Endothelial cell (in vitro differentiated cells): ENCODE results near the gene RACK1. TPM values are rescaled to one million over a fixed set of nuclear protein-coding genes. Genes with fewer than 3 reads are reported as not detected.

ENCODE experiments used
- DNase-seq: peaks from one replicate; pipeline ENCODE4 v3.0.0; 2021; ENCODE audit warnings: low spot score
- H3K27ac Mint-ChIP-seq: one replicate; pipeline ENCODE4 v1.8.0; 2021; ENCODE audit warnings: mixed read lengths, inconsistent platforms; ENCODE audit not compliant: unreplicated experiment
- H3K27me3 Mint-ChIP-seq: one replicate; pipeline ENCODE4 v1.8.0; 2021; ENCODE audit warnings: mild to moderate bottlenecking, moderate library complexity, mixed read lengths, inconsistent platforms; ENCODE audit not compliant: unreplicated experiment
- H3K36me3 Mint-ChIP-seq: one replicate; pipeline ENCODE4 v1.8.0; 2021; ENCODE audit warnings: mild to moderate bottlenecking, low read depth, mixed read lengths, inconsistent platforms; ENCODE audit not compliant: unreplicated experiment
- H3K4me1 Mint-ChIP-seq: one replicate; pipeline ENCODE4 v1.8.0; 2021; ENCODE audit warnings: mild to moderate bottlenecking, mixed read lengths, inconsistent platforms; ENCODE audit not compliant: unreplicated experiment
- H3K4me3 Mint-ChIP-seq: one replicate; pipeline ENCODE4 v1.8.0; 2021; ENCODE audit warnings: mild to moderate bottlenecking, mixed read lengths, inconsistent platforms; ENCODE audit not compliant: unreplicated experiment
- H3K9me3 Mint-ChIP-seq: one replicate; pipeline ENCODE4 v1.8.0; 2021; ENCODE audit warnings: mixed read lengths, inconsistent platforms; ENCODE audit not compliant: unreplicated experiment
- total RNA-seq: library from RNA; stranded (reverse); fragmentation: NEBNext Ultra II Directional; extraction: Animal tissue kit (Norgen Biotek cat#: 25700); gene quantifications from one replicate; pipeline ENCODE4 v1.2.1, GENCODE V29; 2021; ENCODE audit not compliant: unreplicated experiment
- TF ChIP-seq, protein P1 (sequence below): fragments of 200-600 bp; sonication (generic); IDR thresholded peaks from one replicate; pipeline ENCODE4 v1.5.0; 2021; ENCODE audit warnings: antibody characterized with exemption; ENCODE audit not compliant: unreplicated experiment

Gene RACK1
- total RNA-seq, 1 donor from 2014 or later: 2,232 TPM

DNA sequence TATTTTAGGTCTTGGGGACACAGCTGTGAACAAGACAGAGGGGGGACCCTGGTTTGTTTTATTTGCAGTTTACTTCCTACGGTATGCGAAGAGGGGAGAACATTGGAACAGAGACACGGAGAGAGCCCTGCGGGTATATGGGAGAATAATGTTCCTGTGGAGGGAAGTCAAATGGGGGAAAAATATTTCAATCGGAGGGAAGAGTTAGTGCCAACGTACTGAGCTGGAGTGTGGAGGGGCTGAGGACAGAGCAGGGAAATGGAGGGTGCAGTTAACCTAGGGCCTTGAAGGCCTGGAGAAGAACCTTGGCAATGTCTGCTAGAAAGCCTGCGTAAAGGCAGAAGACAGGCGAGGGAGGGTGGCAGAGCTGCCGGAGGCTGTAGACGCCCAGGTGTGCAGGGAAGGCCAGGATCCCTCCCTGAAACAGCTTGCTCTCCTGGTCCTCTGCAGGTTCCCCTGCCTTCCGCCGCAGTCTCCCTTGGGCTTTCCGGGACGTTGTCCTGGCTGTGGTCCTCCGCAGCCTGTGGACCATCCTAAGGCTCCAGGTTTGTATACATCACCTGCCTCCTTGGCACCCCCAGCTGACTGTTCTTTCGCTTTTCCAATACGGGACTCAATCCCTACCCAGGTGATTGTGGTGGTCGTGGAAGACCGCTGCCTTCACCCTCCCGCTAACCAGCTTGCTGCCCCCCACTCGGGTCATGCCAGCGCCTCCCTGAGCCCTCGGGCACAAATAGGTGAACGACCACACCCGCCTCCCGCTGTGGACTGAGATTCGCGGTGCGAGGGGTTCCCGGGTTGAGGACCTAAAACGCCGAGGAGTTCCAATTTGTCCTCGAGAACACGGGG is 1.9 kb upstream of the RACK1 start:
- H3K9me3 Mint-ChIP-seq: no peaks in the 10 kb centered on the region
- H3K27me3 Mint-ChIP-seq: peaks cover 17% of the 10 kb centered on the region
- H3K4me1 Mint-ChIP-seq: peaks cover 61% of the 10 kb centered on the region
- H3K36me3 Mint-ChIP-seq: peaks cover 32% of the 10 kb centered on the region
- H3K4me3 Mint-ChIP-seq: peak overlapping the region; percentile 92
- no peak for DNase-seq
- TF ChIP-seq, protein P1, sequence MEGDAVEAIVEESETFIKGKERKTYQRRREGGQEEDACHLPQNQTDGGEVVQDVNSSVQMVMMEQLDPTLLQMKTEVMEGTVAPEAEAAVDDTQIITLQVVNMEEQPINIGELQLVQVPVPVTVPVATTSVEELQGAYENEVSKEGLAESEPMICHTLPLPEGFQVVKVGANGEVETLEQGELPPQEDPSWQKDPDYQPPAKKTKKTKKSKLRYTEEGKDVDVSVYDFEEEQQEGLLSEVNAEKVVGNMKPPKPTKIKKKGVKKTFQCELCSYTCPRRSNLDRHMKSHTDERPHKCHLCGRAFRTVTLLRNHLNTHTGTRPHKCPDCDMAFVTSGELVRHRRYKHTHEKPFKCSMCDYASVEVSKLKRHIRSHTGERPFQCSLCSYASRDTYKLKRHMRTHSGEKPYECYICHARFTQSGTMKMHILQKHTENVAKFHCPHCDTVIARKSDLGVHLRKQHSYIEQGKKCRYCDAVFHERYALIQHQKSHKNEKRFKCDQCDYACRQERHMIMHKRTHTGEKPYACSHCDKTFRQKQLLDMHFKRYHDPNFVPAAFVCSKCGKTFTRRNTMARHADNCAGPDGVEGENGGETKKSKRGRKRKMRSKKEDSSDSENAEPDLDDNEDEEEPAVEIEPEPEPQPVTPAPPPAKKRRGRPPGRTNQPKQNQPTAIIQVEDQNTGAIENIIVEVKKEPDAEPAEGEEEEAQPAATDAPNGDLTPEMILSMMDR: no peak
- H3K27ac Mint-ChIP-seq: peak overlapping the region; percentile 94

DNA sequence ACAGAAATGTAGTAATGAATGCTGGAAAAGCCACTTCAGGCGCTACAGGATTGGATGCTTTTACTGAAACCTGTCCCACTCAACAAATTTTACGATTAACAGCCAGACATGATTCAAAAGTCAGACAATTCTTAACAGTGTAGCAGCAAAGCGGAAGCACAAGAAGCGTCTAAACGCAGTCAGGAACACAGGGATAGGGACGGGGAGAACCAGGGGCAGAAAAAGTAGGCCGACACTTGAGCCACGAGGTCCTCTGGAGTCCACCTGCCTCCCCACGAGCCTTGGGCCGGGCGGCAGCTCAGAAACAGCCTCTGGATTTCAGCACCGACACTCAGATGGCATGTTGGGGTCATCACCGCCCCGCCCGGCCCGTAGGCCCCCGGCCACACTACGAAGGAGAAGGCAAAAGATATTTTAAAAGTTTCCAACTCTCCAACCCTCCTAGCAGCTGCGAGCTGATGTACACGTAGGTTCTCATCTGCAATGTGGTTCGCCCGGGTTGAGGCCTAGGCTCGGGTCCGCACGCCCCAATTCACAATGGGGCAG is 615 bp downstream of the RACK1 start:
- Mint-ChIP-seq H3K4me1 (peaks cover 47% of the 10 kb centered on the region), H3K27ac (peak overlapping the region; percentile 98), H3K9me3 (no peaks in the 10 kb centered on the region), H3K36me3 (peaks cover 42% of the 10 kb centered on the region), H3K4me3 (peak overlapping the region; percentile 99), H3K27me3 (peaks cover 20% of the 10 kb centered on the region)
- DNase-seq: peak; percentile 20
- TF ChIP-seq, protein P1: no peak

DNA sequence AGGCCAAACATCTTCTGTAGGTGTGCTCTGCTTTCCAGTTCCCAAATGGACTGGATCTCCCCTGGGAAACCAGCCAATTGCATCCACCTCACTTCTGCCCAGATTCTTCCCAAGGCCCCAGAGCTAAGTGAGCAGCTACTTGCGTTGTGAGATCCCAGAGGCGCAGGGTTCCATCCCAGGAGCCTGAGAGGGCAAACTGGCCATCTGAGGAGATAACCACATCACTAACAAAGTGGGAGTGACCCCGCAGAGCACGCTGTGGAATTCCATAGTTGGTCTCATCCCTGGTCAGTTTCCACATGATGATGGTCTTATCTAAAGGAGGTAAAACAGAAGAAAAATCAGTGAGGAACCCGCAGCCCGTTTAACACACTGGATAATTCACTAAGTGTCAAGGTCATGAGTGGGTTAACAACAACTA is 1.7 kb downstream of the RACK1 start:
- Mint-ChIP-seq H3K4me3 (peak overlapping the region; percentile 99), H3K27ac (peak overlapping the region; percentile 98), H3K27me3 (peaks cover 18% of the 10 kb centered on the region), H3K36me3 (peaks cover 49% of the 10 kb centered on the region), H3K4me1 (peaks cover 39% of the 10 kb centered on the region), H3K9me3 (no peaks in the 10 kb centered on the region)
- DNase-seq: no peak
- TF ChIP-seq, protein P1: no peak

DNA sequence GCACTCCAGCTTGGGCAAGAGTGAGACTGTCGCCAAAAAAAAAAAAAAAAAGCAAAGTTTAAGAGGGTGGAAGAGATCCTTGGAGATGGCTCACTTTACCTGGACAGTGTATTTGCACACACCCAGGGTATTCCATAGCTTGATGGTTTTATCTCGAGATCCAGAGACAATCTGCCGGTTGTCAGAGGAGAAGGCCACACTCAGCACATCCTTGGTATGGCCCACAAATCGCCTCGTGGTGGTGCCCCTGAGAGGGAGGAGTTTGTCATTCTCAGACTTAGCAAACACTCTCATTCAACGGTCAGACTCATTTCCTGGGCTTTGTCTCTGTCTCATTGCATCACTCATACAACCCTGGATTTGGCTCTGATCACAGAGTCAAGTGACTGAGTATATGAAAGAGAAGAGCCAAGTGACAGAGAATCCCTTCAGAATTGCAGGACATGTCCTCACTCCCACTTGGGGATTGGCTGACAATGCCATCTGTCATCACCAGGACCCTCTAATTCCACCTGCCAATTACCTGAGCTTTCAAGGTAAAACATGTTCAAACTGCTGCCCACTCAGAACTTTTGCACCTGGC is 2.2 kb downstream of the RACK1 start:
- no peak for DNase-seq
- Mint-ChIP-seq H3K36me3 (peaks cover 53% of the 10 kb centered on the region), H3K27me3 (peaks cover 18% of the 10 kb centered on the region), H3K9me3 (no peaks in the 10 kb centered on the region), H3K4me3 (peak overlapping the region; percentile 99), H3K4me1 (peaks cover 39% of the 10 kb centered on the region), H3K27ac (peak overlapping the region; percentile 98)
- TF ChIP-seq, protein P1: no peak
